Raji (cell line): ENCODE measurements around the gene CKS1B.
A peak's percentile ranks its signal among the peaks of the same experiment; 100 is the strongest.

Experiments
- POLR2A ChIP-seq: IDR thresholded peaks from 2 replicates; pipeline ENCODE4 v1.6.1; 2011; ENCODE audit warnings: low read depth, low read length, control low read depth; ENCODE audit not compliant: insufficient read depth

The CKS1B gene

DNA sequence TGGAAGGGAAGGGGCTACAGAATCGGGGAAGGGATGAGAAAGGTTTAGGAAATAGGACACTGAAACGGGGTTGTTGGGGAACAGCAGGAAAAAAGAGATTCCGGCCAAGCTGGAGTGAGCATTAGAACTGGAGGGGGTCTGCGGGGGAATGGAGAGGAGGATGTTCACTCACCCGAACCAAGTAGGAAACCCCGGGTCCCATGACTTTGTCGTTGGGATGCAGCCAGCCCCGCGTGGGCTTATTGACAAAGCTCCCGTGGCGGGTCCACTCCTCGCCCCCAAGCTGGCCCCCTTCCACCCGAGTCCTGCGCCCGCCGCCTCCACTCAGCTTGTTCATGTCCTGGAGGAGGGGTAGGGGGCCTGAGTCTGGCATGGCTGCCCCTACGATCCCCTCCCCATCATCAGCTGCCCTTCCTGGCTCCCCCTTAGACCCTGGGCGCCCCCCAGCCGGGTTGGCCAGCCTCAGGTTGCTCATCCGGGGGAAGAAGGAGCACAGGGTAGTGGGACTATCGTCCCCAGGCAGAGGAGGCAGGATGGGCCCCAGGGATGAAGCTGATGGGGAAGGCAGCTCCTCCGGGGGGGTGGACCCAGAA is 4.5 kb upstream of the CKS1B start:
- TF ChIP-seq POLR2A = no peak

DNA sequence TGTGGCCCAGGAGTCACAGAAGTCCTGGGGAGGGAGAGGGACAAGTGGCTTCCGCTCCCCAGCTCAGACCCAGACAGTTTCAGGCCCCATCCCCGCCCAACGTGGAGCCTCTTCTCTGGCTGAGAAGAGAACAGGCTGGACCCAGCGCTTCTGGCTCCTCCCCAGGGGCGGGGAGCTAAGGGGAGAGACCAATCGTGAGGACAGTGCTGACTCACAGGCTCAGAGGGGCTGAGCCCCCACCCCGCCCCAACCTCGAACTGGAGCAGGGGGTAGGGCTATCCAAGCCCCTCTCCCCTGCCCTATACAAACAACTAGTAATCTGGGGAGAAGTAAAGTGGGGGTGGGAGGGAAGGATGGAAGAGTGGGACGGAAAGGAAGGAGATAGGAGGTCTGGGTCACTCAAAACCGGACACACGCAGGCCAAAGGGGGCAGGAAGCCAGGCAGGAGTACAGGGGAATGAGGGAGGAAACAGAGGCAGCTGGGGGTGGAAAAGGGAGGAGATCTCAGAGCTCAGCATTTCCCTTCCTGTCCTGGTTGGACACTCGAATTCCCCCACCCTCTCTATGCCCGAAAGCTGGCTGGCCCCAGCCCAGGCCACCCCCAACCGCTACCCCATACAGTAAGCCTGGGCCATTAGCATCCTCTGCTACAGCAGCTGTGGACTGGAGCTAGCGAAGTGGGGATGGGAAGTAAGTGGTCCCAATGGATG is 3.7 kb upstream of the CKS1B start, which contains the start of gene SHC1:
Gene SHC1 (minus strand): TSS at position 117 of the 710 bp plus-strand sequence. CDS start 221 bp downstream, outside the sequence.
- TF ChIP-seq POLR2A = no peak

DNA sequence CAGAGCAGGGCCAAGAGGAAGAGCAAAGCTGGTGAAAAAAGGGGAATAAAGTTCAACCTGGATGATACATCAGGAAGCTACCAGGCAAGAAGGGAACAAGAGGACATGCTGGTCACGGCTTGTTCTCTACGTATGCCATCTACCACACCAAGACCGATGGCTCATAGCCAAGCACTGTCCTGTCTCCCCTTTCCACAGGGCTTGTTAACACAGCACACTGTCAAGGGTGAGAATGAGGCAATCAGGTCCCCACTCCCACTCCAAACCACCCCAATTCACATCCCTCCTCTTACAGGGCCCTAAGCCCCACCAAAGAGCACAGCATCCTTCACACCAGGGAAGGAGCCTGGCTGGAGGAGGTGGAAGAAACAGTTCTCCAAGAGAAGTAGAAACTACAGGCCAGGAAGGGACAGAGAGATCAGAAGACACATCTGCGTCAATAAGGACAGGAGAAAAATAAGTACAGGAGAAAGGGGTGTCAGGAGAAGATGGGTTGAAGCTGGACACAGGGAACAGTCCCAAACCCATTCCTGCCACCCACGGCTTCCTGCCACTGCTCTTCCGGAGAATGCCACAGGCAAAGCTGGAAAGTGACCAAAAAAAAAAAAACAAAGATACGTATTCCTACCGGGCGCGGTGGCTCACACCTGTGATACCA is 3.0 kb upstream of the CKS1B start:
- 0 out of 2 replicates have a peak, but pooled peaks have one; percentile 16 for TF ChIP-seq POLR2A

DNA sequence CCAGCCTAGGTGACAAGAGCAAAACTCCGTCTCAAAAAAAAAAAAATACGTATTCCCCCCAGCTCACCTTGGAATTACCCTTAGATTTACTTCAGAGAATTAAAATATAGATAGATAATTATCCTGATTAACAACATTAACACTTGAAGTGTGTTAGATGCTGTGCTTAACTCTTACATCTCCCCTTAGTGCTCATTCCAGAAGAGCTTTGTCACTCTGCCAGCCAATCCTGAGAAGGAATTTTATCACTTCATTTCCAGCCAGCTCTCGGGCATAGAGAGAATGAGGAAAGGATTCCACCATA is 2.3 kb upstream of the CKS1B start:
- no peak for TF ChIP-seq POLR2A

DNA sequence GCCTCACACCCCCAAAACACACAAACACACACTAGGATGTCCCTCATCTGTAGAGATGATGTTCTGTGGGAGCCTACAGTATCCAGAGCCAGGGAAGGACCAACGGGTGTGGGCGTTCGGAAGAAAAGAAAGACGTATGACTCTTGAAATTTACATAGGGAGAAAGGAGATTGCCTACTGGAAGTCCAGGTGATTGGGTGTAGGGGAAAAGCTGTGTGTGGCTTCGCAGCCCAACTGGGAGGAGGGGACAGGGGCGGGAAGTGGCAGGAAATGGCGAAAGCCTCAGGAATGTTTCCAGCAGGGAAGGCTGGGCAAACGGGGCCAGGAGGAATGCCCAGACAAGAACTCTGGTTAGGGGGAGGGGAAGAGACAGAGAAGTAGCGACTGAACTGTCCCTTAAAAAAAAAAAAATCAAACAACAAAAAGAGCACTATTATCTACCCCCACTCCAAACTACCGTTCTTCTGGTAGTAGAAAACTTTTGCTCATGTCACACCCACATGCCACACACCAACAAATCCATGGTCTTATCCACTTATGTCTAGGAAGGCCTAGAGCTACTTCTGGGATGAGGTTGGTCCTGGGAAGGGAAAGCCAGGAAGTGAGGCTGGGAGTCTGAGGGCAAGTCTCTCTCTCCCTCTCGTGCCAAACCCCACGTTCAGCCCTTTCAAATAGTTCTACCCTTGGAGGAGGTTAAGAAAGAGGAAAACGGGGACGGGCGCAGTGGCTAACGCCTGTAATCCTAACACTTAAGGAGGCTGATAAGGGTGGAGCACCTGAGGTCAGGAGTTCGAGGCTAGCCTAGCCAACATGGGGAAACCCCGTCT is 1.8 kb upstream of the CKS1B start:
- TF ChIP-seq POLR2A = no peak

DNA sequence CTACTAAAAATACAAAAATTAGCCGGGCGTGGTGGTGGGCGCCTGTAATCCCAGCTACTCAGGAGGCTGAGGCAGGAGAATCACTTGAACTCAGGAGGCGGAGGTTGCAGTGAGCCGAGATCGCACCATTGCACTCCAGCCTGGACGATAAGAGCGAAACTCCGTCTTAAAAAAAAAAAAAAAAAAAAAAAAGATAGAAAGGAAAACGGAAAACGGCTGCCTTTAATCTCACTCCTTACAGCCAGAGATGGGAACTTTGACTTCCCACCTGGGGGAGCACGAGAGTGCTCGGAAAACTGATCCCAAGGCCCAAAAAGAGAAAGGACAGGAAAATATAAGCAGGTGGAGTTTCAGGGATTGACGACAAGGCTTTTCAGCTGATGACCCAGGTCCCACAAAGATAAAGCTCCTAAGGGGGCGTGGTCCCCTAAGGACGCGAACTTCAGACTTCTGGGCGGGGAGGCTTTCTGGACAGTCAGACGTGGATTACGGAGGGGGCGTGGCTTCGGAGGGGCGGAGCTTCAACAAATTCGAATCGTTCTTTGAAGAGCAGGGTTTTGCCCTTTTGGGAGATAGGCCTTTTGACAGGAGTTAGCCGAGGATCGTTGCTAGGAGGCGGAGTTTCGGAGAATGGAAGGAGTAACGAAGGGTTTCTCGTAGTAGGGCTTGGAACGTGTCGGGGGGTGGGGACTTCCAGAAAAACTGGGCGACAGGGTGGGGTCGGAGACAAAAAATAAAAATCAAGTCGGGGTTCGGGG is 958 bp upstream of the CKS1B start:
- TF ChIP-seq POLR2A = peak; percentile 54; the same call in 1 of the 2 replicates

DNA sequence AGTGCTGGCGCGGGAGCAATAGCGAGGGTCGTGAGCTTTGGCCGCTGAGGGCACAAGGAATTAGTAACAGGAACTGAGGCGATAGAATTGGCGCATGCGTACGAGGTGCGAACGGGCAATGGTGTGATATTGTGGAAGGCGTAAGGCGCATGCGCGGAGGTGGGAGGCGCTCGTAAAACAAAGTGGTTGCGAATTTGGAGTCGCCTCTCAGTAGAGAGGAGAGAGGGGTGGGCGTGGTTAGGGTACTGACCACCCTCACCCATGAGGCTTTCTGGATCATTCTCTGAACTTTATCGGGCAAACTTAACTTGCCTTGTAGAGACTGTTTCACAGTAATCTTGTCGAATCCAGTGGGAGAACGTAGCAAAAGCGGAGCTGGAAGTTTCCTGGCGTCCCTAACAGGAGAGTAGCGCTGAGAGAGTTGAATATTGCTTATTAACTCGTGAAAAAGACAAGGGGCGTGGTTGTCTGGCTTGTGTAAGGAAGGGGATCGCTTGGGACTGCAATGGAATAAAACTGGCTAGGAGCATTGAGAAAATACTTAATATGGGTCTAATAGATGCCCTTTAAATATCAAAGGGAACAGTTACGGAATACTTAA is 427 bp downstream of the CKS1B start:
- TF ChIP-seq POLR2A = peak; percentile 76

DNA sequence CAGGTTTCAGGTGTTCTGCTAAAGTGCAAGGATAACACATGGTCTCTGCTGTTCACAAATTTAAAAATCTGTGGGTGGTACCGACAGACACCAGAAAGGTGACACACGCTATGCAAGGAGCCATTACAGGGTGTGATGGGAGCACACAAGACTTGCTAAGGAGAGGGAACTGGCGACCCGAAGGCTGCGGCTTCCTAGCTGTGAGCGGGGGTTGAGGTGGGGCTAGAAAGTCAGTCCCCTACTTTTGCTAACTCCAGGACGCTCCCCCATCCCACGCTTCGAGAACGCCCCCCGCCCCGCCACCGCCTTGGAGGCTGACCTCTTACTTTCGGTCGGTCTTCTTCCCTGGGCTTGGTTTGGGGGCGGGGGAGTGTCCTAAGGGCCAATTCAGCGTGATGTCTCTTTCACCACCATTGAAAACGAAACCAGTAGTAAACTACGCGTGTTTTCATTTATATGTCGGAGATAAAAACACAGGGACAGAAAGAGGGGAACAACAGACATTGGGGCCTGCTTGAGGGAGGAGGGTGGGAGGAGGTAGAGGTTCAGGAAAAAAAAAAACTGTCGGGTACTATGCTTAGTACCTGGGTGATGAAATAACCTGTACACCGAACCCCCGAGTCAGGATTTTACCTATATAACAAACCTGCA is 1.1 kb downstream of the CKS1B start:
- no peak for TF ChIP-seq POLR2A

DNA sequence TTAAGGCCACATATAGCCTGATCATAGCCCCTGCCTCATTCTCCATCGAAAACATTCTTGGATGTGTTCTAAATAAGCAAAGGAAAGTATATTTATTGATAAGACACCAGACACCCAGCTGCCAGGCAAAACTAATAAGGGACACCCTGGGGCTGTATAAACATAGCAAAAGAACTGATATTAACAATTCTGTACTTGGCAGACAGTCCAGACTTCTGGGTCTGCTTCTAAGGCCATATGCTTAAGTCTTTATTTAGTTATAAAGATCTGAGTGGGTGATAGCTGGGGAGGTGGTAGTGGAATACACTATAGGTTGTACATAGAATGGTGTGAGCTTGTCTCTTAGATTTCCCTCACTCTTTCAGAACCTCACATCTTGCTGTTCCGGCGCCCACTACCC is 3.9 kb downstream of the CKS1B start:
- TF ChIP-seq POLR2A = no peak

DNA sequence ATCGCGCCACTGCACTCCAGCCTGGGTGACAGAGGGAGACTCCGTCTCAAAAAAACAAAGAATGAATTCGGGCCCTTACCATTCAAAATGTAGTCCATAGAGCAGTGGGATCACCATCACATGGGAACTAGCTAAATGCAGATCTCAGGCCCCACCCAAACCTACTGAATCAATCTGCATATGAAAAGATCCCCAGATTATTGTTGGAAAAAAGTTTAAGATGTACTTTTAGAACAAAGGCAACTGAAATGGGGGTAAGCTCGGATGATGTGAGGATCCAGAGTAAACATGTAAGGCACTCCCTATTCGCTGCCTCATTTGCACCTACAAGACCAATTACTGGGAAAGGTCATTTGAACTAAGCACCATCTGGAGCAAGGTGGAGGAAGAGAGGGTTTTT is 7.9 kb downstream of the CKS1B start:
- TF ChIP-seq POLR2A = no peak

DNA sequence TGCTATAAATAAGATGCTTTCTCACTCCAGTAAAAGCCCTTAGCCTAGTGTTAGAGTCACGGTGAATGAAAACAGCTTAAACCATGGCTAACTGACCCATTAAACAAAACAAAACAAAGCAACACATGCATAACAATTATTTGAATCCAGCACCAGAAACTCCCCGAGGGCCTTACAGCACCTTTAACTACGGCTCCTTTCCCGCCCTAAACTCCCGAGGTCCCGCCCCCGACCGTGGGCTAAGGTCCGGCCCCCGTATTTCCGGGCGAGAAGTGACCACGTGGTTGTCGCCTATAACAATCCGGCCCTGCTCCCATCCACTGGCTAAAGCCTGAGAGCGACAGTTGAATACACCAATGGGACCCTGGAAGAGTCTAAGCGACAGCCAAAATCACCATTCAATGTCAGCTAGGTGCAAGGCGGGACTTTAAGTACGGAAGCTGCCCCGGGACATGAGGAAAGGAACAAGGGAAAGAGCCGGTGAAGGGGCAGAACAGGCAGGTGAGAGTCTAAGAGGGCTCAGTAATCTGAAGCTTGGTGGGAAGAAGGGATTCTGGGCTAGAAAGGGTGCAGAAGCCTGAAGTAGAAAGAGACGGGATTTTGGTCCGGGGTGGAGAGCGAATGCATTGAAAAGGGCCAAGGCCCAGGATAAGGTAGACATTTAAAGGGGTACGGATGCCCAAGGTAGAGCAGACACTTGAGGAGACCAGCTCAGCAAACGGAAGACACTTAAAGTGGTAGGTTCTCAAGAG is 8.6 kb downstream of the CKS1B start, which contains the start of gene FLAD1:
Gene FLAD1 (plus strand): TSS at position 448 of the 752 bp plus-strand sequence. CDS start 351 bp downstream, outside the sequence.
- TF ChIP-seq POLR2A = peak; percentile 71

DNA sequence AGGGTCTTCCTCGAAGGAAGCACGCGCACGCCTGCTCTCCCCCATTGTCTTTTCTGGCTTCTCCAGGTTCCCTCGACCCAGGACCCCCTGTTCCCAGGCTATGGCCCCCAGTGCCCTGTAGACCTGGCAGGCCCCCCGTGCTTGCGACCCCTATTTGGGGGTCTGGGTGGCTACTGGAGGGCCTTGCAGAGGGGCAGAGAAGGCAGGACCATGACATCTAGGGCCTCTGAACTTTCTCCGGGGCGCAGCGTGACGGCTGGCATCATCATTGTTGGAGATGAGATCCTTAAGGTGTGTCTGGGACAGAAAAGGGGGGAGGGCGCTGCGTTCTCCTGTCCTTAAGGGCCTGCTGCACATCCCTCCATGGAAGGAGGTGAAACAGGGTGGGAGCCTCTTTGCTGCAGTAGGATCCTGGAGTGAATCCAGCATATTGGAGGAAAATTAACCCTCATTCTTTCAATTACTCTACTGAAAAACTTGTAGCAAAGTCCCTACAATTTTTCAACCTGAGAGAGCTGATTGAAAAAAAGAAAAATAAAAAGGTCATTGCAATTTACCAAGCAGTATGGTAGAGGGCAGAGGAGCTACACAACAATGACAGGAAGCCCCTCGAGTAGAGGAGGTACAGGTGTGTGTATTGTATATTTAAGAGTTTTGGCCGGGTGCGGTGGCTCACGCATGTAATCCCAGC is 9.4 kb downstream of the CKS1B start:
- no peak for TF ChIP-seq POLR2A

DNA sequence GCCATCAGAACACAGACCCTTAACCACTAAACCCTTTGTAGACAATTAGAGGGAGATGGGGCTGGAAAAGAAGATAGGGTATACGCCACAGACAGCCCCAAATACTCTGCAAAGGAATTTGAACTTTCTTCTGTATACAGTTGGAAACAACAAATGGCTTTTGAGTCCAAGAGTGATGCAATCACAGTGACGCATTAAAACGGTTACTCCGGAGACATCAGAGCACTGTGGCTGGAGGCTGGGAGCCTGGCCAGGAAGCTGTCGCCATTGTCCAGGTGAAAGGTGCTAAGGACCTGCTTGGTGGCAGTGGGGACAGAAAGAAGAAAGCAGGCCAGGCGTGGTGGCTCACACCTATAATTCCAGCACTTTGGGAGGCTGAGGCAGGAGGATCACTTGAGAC is 12.8 kb downstream of the CKS1B start:
- no peak for TF ChIP-seq POLR2A
